NCI-H1694 treated with DMSO at 0.1 percent for 48 hours (cell line): ENCODE results near the gene HAAO.

ENCODE experiments used
- DNase-seq: peaks from one replicate; lab custom pipeline; 2025; lab: John Stamatoyannopoulos, UW

Gene HAAO

GRCh38 chr2:42793334-42794270 lies 1.2 kb upstream of the HAAO start:
- DNase-seq, result no peak

- DNase-seq, result no peak
These were observed 248 bp downstream of the HAAO start for GRCh38 chr2:42792087-42792582.

DNA sequence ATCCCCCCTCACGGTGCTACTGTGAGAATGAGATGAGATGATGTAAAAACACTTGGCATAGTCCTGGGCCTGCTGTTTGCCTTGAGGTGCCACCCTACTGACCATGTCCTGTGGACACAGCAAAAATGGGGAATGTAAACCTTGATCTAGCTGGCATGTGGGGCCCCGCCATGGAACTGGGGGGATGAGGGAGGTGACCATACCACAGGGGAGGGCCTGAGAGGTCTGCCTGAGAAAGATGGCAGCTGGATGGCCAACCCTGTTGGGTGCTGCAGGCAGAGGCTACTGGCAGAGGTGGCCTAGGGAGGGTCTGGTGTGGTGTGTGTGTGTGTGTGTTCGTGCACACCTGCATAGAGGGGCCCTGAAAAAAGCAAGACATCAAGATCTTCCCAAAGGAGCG lies 777 bp downstream of the HAAO start:
- no peak for DNase-seq

DNA sequence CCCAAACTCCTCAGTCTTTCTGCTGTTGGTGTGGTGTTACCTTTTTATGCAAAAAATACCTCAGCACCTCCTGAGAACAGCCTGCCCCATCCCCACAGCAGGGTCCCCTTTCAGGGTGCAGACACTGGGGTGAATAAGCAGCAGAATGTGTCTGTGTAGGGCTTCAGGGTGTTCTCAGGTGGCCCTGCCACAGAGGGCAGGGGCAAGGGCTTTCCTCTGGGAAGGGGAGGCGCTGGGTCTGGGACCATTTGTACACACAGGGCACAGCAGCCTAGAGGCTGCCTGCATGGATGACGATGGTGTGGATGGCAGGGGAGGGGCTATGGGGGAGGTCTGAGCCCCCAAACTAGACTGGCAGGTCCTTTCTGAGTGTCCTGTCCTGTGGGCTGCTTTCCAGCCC lies 2.6 kb downstream of the HAAO start:
- DNase-seq, result no peak

GRCh38 chr2:42788882-42789281 lies 3.5 kb downstream of the HAAO start:
- no peak for DNase-seq

- DNase-seq, result no peak
These were observed 3.9 kb downstream of the HAAO start for GRCh38 chr2:42788478-42788793.

- DNase-seq, result no peak
These were observed 4.5 kb downstream of the HAAO start for GRCh38 chr2:42787788-42788477.

GRCh38 chr2:42787424-42787787 lies 5.0 kb downstream of the HAAO start:
- no peak for DNase-seq

DNA sequence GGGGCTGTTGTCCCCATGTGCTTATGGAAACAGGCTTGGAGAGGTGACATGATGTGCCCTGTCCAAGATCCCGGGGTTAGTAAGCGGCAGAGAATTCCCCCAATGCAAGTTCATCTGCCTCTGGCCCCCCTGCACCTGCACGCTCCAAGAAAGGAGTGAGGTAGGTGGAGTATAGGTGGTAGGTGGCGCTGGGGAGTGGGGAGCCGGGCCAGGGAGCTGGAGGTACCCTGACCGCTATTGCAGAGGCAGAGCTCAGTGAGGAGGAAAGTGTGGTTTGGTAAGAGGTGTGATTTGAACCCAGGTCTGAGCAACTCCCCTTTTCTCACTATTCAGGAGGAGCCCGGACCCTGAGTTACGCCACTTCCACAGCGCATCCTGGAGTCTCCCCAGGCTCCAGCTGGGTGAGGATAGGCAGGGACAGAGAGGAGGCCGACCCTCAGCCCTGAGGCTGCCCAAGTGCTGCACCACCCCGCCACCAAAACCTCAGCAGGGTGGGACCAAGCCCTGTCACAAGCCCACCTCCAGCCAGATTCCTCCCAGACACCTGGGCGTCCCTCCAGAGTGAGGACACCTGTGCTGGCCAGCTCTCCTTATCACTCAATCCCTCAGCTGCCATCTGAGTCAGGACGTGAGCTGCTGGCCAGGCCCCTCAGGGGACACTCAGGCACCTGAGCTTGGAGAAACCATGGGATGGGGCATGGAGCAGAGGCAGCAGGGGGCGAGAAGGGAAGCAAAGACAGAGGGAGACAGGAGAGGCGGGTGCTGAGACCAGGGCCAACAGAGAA lies 5.6 kb downstream of the HAAO start:
- no peak for DNase-seq

DNA sequence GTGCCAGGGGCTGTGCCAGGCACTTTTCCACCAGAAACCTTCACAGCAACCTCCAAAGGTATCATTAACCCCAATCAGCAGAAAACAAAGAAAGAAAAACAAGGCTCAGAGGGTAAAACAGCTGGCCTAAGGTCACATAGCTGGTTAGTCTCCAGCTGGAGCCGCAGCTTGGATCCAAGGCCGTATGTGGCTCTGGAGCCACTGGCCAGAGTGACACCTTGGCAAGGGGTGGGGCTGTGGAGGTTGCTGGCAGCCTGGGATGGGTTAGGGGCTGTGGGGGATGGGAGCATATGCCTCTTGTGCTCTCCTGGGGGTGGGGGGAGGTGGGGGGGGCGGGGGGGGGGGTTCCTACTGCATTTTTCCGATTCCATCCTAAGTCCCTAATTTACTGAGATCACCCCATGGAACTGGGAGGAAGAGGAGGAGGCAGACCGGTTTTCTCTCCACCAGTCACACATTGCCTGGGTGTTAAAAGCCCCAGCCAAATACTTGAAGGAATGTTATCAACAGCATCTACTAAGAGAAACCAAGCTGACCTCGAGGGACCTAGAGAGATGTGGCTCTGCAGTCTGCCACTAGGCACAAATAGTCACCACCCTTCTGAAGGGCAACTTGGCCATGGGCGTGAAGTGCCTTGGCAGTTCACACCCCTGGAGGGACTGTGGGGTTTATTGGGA lies 8.0 kb downstream of the HAAO start:
- DNase-seq, result no peak

- no peak for DNase-seq
These were observed 8.9 kb downstream of the HAAO start for GRCh38 chr2:42783511-42783910.

GRCh38 chr2:42781181-42781580 lies 11.2 kb downstream of the HAAO start:
- no peak for DNase-seq

- DNase-seq, result no peak
These were observed 14.2 kb downstream of the HAAO start for GRCh38 chr2:42777883-42778805.

DNA sequence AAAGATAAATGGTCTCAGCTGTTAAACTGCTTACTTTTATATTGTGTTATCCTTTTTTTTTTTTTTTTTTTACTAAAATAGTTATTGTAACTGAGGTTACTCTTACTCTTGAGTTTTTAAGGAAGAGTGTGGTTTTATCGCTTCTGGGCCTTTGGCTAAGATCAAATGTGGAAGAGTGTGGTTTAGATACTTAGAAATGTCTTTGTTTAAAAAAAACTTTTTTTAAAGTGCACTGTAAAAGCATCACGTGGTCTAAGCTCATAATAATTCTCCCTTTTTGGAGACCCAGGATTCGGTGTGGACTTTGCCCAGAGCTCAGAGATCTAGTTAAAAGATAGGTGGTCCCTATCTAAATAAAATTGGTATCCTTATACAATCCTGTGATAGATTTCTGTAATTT lies 16.6 kb downstream of the HAAO start:
- no peak for DNase-seq

DNA sequence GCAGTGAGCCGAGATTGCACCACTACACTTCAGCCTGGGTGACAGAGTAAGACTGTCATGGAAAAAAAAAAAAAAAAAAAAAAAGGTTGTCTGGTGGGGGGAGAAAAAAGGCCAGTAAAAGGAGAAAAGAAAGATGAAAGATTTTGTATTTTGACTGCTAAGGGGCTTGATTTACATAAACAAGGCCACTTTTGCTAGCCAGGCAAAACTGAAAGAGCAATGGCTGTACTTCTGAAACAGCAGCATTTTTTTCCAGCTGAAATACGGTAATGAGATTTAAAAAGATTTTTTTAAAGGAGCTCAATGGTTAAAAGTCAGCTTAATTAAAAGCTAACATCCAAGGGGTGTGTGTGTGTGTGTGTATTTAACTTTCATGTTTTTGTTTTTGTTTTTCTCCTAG lies 17.2 kb downstream of the HAAO start:
- DNase-seq, result no peak

- DNase-seq, result no peak
These were observed 20.7 kb downstream of the HAAO start for GRCh38 chr2:42771546-42772153.

- peak; percentile 22 for DNase-seq
These were observed 21.9 kb downstream of the HAAO start for GRCh38 chr2:42770288-42771131.

- no peak for DNase-seq
These were observed 22.6 kb downstream of the HAAO start for GRCh38 chr2:42769583-42770287.

GRCh38 chr2:42768706-42769256 lies 23.6 kb downstream of the HAAO start:
- DNase-seq, result no peak
